OCI-LY3 (cell line): ENCODE data around the gene CREBL2.

Source experiments
- EZH2phosphoT487 ChIP-seq: fragments of 200-600 bp; shearing (Covaris generic); IDR thresholded peaks from 2 replicates; pipeline ENCODE4 v1.6.1; 2018; ENCODE audit warnings: antibody characterized with exemption, mixed run types, low read depth
- TF ChIP-seq, protein P1 (sequence below): fragments of 200-600, 300-600 bp; sonication (generic); IDR thresholded peaks from 2 replicates; pipeline ENCODE4 v1.5.1; 2014; ENCODE audit warnings: antibody characterized with exemption, low read length, low read depth

DNA sequence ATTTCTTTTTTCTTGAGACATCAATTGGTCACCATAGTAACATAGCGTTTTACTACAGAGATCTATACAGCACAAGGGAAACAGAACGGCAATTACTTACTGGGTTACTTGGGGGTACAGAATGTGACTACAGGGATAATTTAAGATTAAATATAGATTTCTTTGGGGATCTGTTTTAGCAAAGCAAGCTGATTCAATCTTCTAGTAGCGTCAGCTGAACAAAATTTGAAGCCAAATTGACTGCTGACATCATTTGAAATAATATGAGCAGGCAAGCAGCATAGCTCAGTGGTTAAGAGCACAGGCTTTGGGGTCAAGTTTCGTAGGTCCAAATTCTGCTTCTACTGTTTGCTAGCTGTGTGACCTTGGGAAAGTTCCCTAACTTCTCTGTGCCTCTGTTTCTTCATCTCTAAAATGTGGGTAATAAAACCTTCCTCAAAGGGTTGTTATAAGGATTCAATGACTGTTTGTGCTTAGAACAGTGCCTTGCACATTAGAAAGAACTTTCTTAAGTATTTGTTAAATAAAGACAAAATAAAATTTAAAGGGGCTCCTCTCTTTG lies 71.5 kb downstream of the CREBL2 start:
- TF ChIP-seq, protein P1, sequence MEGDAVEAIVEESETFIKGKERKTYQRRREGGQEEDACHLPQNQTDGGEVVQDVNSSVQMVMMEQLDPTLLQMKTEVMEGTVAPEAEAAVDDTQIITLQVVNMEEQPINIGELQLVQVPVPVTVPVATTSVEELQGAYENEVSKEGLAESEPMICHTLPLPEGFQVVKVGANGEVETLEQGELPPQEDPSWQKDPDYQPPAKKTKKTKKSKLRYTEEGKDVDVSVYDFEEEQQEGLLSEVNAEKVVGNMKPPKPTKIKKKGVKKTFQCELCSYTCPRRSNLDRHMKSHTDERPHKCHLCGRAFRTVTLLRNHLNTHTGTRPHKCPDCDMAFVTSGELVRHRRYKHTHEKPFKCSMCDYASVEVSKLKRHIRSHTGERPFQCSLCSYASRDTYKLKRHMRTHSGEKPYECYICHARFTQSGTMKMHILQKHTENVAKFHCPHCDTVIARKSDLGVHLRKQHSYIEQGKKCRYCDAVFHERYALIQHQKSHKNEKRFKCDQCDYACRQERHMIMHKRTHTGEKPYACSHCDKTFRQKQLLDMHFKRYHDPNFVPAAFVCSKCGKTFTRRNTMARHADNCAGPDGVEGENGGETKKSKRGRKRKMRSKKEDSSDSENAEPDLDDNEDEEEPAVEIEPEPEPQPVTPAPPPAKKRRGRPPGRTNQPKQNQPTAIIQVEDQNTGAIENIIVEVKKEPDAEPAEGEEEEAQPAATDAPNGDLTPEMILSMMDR = no peak
- TF ChIP-seq EZH2phosphoT487 = no peak
